HL-60/S4 treated with phorbol 12-myristate 13-acetate at 8.2 ng/mL for 4 days and 3 days (cell line): ENCODE data around the gene CCSER1.

Source experiments
- in situ Hi-C: fragments of 300-500 bp; cut with MboI; formaldehyde crosslinking; loops from 2 replicates; pipeline ENCODE4 v1.15.0; 2022; ENCODE audit warnings: low sequenced_read_pairs

The CCSER1 gene

GRCh38 chr4:90189178-90189577 is 62.0 kb downstream of the CCSER1 start:
- in situ Hi-C loops, result no loop called here

GRCh38 chr4:90189946-90190345 is 62.8 kb downstream of the CCSER1 start:
- in situ Hi-C loops, result no loop called here

- in situ Hi-C loops, result no loop called here
These were observed 63.3 kb downstream of the CCSER1 start for GRCh38 chr4:90190525-90190924.

- in situ Hi-C loops, result no loop called here
These were observed 71.1 kb downstream of the CCSER1 start for GRCh38 chr4:90198086-90198847.

- in situ Hi-C loops, result no loop called here
These were observed 80.8 kb downstream of the CCSER1 start for GRCh38 chr4:90207887-90208454.

- in situ Hi-C loops, result no loop called here
These were observed 82.7 kb downstream of the CCSER1 start for GRCh38 chr4:90209922-90210321.

GRCh38 chr4:90211174-90211573 is 84.0 kb downstream of the CCSER1 start:
- in situ Hi-C loops, result no loop called here

GRCh38 chr4:90215286-90215685 is 88.1 kb downstream of the CCSER1 start:
- in situ Hi-C loops, result no loop called here

GRCh38 chr4:90219822-90220221 is 92.6 kb downstream of the CCSER1 start:
- in situ Hi-C loops, result no loop called here

GRCh38 chr4:90220459-90220858 is 93.3 kb downstream of the CCSER1 start:
- in situ Hi-C loops, result no loop called here

- in situ Hi-C loops, result no loop called here
These were observed 99.5 kb downstream of the CCSER1 start for GRCh38 chr4:90226734-90227133.

- in situ Hi-C loops, result no loop called here
These were observed 100.0 kb downstream of the CCSER1 start for GRCh38 chr4:90227177-90227576.

- in situ Hi-C loops, result no loop called here
These were observed 107.8 kb downstream of the CCSER1 start for GRCh38 chr4:90234916-90235547.

- in situ Hi-C loops, result no loop called here
These were observed 110.7 kb downstream of the CCSER1 start for GRCh38 chr4:90237751-90238530.

GRCh38 chr4:90240333-90240732 is 113.1 kb downstream of the CCSER1 start:
- in situ Hi-C loops, result no loop called here

- in situ Hi-C loops, result no loop called here
These were observed 113.8 kb downstream of the CCSER1 start for GRCh38 chr4:90241008-90241407.

- in situ Hi-C loops, result no loop called here
These were observed 118.6 kb downstream of the CCSER1 start for GRCh38 chr4:90245837-90246236.

- in situ Hi-C loops, result no loop called here
These were observed 119.6 kb downstream of the CCSER1 start for GRCh38 chr4:90246816-90247215.

GRCh38 chr4:90254357-90254756 is 127.2 kb downstream of the CCSER1 start:
- in situ Hi-C loops, result no loop called here

GRCh38 chr4:90274175-90274574 is 147.0 kb downstream of the CCSER1 start:
- in situ Hi-C loops, result no loop called here

GRCh38 chr4:90280954-90281353 is 153.8 kb downstream of the CCSER1 start:
- in situ Hi-C loops, result no loop called here
